ENCODE results near the gene UCN3. TPM values are rescaled to one million over a fixed set of nuclear protein-coding genes. Genes with fewer than 3 reads are reported as not detected.

UCN3 gene
- total RNA-seq = not detected

DNA sequence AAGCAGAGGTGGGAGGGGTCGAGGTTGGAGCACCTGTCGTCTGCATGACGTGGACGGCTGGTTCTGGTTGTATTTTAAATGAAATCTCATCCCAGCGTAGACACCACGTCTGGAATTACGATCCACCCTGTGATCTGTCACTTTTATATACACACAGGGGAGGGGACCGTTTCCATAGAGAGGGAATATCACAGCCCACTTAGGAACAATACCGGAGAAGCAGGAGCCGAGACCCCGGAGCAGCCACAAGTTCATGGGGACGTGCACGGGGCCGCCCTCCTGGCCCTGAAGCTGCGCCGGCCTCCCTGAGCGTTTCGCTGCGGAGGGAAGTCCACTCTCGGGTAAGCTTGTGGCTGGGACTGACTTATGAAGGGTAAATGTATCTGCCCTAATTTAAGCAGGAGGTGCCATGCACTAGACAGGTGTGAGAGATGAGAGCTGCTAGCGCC, at the start of gene UCN3:
UCN3 (plus strand) TSS at position 77 of the 449 bp plus-strand sequence. CDS start 8,755 bp downstream, outside the sequence.
- H3K4me3 Mint-ChIP-seq = no peak within 1 kb of the TSS
- ChIA-PET POLR2A (no interaction called here), CTCF (no interaction called here)
- H3K4me1 Mint-ChIP-seq = no peaks in the 10 kb centered on the region
- no peaks in the 10 kb centered on the region for H3K9me3 Mint-ChIP-seq
- peaks cover 35% of the 10 kb centered on the region for H3K27me3 Mint-ChIP-seq
- no peak for DNase-seq
- H3K27ac Mint-ChIP-seq = no peak within 1 kb of the TSS
- H3K36me3 Mint-ChIP-seq (ENCODE audit: low read depth) = no peaks in the 10 kb centered on the region

GRCh38 chr10:5317547-5318107, 47.1 kb upstream of the UCN3 start:
- peaks cover 47% of the 10 kb centered on the region for H3K4me1 Mint-ChIP-seq
- H3K36me3 Mint-ChIP-seq (ENCODE audit: low read depth) = peaks cover 12% of the 10 kb centered on the region
- no peaks in the 10 kb centered on the region for H3K27me3 Mint-ChIP-seq
- DNase-seq = peak; percentile 52
- ChIA-PET POLR2A (no interaction called here), CTCF (interaction anchor here (0.7 to 1.3 kb wide), 5 partner anchors 8 to 25 kb away, joined by 3 to 8 read pairs (median 4); no protein-coding TSS in a partner anchor)
- H3K9me3 Mint-ChIP-seq = peaks cover 20% of the 10 kb centered on the region
- peak overlapping the region; percentile 86 for H3K27ac Mint-ChIP-seq
- H3K4me3 Mint-ChIP-seq = peak overlapping the region; percentile 17

DNA sequence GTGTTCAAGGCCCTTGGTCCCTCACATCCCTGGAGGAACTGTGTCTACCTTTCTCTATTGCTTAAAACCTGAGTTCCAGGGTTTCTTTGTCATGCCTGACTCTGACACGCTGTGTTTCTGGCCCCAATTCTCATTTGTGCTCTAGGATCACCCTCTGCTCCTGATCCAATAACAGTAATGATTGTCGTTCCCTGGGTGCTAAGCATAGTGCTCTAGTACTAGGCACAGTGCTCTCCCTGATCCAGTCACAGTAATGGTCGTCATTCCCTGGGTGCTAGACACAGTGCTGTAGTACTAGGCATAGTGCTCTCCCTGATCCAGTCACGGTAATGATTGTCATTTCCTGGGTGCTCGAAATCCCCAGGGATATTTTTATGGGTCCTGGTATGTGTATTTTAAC, 46.6 kb upstream of the UCN3 start:
- Mint-ChIP-seq H3K27ac (peak overlapping the region; percentile 86), H3K36me3 (ENCODE audit: low read depth) (peaks cover 11% of the 10 kb centered on the region), H3K4me1 (peaks cover 47% of the 10 kb centered on the region), H3K27me3 (no peaks in the 10 kb centered on the region), H3K9me3 (peaks cover 18% of the 10 kb centered on the region), H3K4me3 (no peak overlapping the region)
- DNase-seq = no peak
- POLR2A ChIA-PET = no interaction called here
- CTCF ChIA-PET = interaction anchor here (0.7 to 1.3 kb wide), 4 partner anchors 8 to 25 kb away, joined by 3 to 5 read pairs (median 4); no protein-coding TSS in a partner anchor

GRCh38 chr10:5319863-5320262, 44.9 kb upstream of the UCN3 start:
- H3K4me1 Mint-ChIP-seq = peaks cover 34% of the 10 kb centered on the region
- peaks cover 6% of the 10 kb centered on the region for H3K36me3 Mint-ChIP-seq (ENCODE audit: low read depth)
- H3K9me3 Mint-ChIP-seq = peaks cover 15% of the 10 kb centered on the region
- no peak for DNase-seq
- H3K4me3 Mint-ChIP-seq = no peak overlapping the region
- H3K27me3 Mint-ChIP-seq = no peaks in the 10 kb centered on the region
- POLR2A ChIA-PET = no interaction called here
- CTCF ChIA-PET = no interaction called here
- no peak overlapping the region for H3K27ac Mint-ChIP-seq

GRCh38 chr10:5321273-5321672, 43.5 kb upstream of the UCN3 start:
- ChIA-PET POLR2A (no interaction called here), CTCF (interaction anchor here (1.1 kb wide), 1 partner anchor 18 kb away, joined by 3 read pairs; no protein-coding TSS in a partner anchor)
- no peak for DNase-seq
- peaks cover 11% of the 10 kb centered on the region for H3K9me3 Mint-ChIP-seq
- H3K4me3 Mint-ChIP-seq = no peak overlapping the region
- no peak overlapping the region for H3K27ac Mint-ChIP-seq
- H3K36me3 Mint-ChIP-seq (ENCODE audit: low read depth) = peaks cover 6% of the 10 kb centered on the region
- H3K27me3 Mint-ChIP-seq = no peaks in the 10 kb centered on the region
- peaks cover 28% of the 10 kb centered on the region for H3K4me1 Mint-ChIP-seq

DNA sequence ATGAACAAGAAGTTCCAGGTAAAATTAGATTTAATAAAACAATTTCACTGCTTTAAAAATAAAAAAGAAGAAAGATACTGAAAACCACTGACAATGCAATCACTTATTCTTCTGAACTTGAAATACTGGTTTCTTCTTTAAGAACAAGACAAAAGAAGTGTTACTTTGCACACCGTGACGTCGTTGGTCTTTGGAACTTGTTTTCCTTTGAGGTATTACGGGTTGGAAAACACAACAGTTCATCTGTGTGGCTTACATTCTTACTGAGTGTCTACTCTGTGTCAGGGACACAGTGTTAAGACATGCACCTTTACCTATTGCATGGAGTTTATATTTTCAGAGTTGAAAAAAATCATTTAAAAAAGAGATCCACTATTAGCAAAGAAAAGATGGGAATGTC, 41.3 kb upstream of the UCN3 start:
- DNase-seq = no peak
- CTCF ChIA-PET = no interaction called here
- H3K4me3 Mint-ChIP-seq = no peak overlapping the region

GRCh38 chr10:5325076-5325475, 39.7 kb upstream of the UCN3 start:
- Mint-ChIP-seq H3K4me1 (peaks cover 6% of the 10 kb centered on the region), H3K27me3 (no peaks in the 10 kb centered on the region), H3K36me3 (ENCODE audit: low read depth) (peaks cover 6% of the 10 kb centered on the region), H3K27ac (no peak overlapping the region), H3K9me3 (peaks cover 12% of the 10 kb centered on the region), H3K4me3 (no peak overlapping the region)
- no peak for DNase-seq
- CTCF ChIA-PET = interaction anchor here (1.0 to 1.5 kb wide), 2 partner anchors 50 to 63 kb away, joined by 3 read pairs; no protein-coding TSS in a partner anchor
- POLR2A ChIA-PET = no interaction called here

More for the DNA sequence above, 41.3 kb upstream of the UCN3 start:
- Mint-ChIP-seq H3K27ac (no peak overlapping the region), H3K9me3 (peaks cover 12% of the 10 kb centered on the region), H3K4me1 (peaks cover 8% of the 10 kb centered on the region), H3K27me3 (no peaks in the 10 kb centered on the region), H3K36me3 (ENCODE audit: low read depth) (peaks cover 6% of the 10 kb centered on the region)
- POLR2A ChIA-PET = no interaction called here

GRCh38 chr10:5334196-5334880, 30.4 kb upstream of the UCN3 start:
- Mint-ChIP-seq H3K36me3 (ENCODE audit: low read depth) (no peaks in the 10 kb centered on the region), H3K4me3 (no peak overlapping the region), H3K4me1 (no peaks in the 10 kb centered on the region), H3K27ac (no peak overlapping the region), H3K27me3 (peaks cover 17% of the 10 kb centered on the region), H3K9me3 (peaks cover 4% of the 10 kb centered on the region)
- no peak for DNase-seq
- ChIA-PET POLR2A (no interaction called here), CTCF (interaction anchor here (1.1 kb wide), 1 partner anchor 519 kb away, joined by 3 read pairs; no protein-coding TSS in a partner anchor)

DNA sequence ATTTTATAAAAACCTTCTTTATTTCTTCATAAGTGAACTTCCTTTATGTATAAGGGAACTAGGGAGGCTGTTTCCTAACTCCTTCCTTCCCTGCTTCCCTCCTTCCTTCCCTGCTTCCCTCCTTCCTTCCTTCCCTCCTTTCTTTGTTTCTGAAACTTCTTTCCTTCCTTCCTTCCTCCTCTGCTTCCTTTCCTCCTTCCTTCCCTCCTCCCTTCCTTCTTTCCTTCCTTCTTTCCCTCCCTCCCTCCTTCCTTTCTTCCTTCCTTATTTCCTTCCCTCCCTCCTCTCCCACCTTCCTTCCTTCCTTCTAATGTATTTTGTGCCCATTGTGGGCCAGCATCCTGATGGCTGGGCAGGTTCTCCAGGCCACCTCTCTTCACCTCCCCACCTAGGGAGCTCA, 26.8 kb upstream of the UCN3 start:
- H3K36me3 Mint-ChIP-seq (ENCODE audit: low read depth) = no peaks in the 10 kb centered on the region
- H3K4me1 Mint-ChIP-seq = no peaks in the 10 kb centered on the region
- peak overlapping the region; percentile 47 for H3K27ac Mint-ChIP-seq
- peaks cover 14% of the 10 kb centered on the region for H3K27me3 Mint-ChIP-seq
- no peak overlapping the region for H3K4me3 Mint-ChIP-seq
- CTCF ChIA-PET = no interaction called here
- no peak for DNase-seq
- POLR2A ChIA-PET = no interaction called here
- H3K9me3 Mint-ChIP-seq = no peaks in the 10 kb centered on the region

GRCh38 chr10:5343092-5343491, 21.7 kb upstream of the UCN3 start:
- Mint-ChIP-seq H3K9me3 (no peaks in the 10 kb centered on the region), H3K36me3 (ENCODE audit: low read depth) (no peaks in the 10 kb centered on the region), H3K27me3 (peaks cover 7% of the 10 kb centered on the region), H3K27ac (no peak overlapping the region), H3K4me3 (no peak overlapping the region), H3K4me1 (no peaks in the 10 kb centered on the region)
- DNase-seq = no peak
- CTCF ChIA-PET = interaction anchor here (1.1 to 1.3 kb wide), 4 partner anchors 17 to 253 kb away, joined by 3 to 5 read pairs (median 4); no protein-coding TSS in a partner anchor
- POLR2A ChIA-PET = no interaction called here

DNA sequence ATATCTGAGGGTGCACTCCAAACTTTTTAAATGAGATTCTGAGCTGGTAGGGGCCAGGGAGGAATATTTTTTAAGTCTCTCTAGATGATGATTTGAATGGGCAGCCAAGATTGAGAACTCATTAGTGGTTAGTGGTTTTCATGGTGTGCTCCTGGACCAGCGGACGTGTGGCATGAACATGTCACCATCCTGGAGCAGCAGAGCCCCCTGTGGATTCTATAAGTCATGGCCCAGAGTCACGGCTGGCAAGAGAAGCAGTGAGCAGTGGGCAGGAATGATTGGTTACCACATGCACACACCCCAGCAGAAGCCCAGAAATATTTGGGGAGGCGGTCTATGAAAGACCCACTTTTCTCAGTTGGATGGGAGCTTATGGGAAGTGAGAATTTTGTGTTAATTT, 21.2 kb upstream of the UCN3 start:
- POLR2A ChIA-PET = no interaction called here
- H3K9me3 Mint-ChIP-seq = no peaks in the 10 kb centered on the region
- no peak for DNase-seq
- peaks cover 5% of the 10 kb centered on the region for H3K27me3 Mint-ChIP-seq
- no peaks in the 10 kb centered on the region for H3K4me1 Mint-ChIP-seq
- no peak overlapping the region for H3K27ac Mint-ChIP-seq
- CTCF ChIA-PET = interaction anchor here (1.1 to 1.3 kb wide), 4 partner anchors 17 to 253 kb away, joined by 3 to 5 read pairs (median 4); no protein-coding TSS in a partner anchor
- no peak overlapping the region for H3K4me3 Mint-ChIP-seq
- H3K36me3 Mint-ChIP-seq (ENCODE audit: low read depth) = no peaks in the 10 kb centered on the region

DNA sequence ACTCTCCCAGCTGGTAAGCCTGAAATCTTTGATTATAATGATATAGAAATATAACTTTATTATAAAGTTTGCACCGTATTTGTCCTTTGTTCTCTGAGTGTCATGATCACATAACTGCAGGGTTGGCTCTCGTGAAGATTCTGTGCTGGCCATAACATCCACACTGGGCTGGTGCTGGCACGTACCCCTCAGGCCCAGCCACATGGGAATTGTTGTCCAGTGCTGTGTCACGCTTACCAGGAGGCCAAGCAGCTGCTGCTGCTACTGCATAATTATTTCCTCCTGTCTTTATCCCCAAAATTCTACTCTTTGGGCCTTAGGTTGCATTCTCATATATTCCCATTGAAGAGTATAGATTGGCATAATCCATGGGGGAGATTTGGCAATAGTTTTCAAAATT, 20.8 kb upstream of the UCN3 start:
- POLR2A ChIA-PET = no interaction called here
- Mint-ChIP-seq H3K4me3 (no peak overlapping the region), H3K27me3 (peaks cover 5% of the 10 kb centered on the region), H3K36me3 (ENCODE audit: low read depth) (no peaks in the 10 kb centered on the region), H3K4me1 (no peaks in the 10 kb centered on the region), H3K9me3 (no peaks in the 10 kb centered on the region), H3K27ac (no peak overlapping the region)
- no peak for DNase-seq
- CTCF ChIA-PET = interaction anchor here (1.1 to 1.3 kb wide), 3 partner anchors 17 to 254 kb away, joined by 3 to 5 read pairs (median 3); no protein-coding TSS in a partner anchor

DNA sequence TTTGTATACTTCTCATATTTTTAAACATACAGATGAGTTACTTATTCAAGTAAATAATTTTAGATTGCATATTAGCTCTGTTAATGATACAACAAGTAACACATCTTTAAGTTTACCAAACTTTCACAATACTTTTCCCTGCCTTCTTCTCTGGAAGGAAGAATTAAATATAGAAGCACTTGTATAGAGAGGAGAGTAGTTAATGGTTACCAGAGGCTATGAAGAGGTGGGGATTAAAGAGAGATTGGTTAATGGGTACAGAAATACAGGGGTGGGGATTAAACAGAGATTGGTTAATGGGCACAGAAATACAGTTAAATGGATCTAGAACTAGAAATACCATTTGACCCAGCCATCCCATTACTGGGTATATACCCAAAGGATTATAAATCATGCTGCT, 20.0 kb upstream of the UCN3 start:
- Mint-ChIP-seq H3K36me3 (ENCODE audit: low read depth) (no peaks in the 10 kb centered on the region), H3K27ac (no peak overlapping the region), H3K27me3 (peaks cover 5% of the 10 kb centered on the region), H3K4me3 (no peak overlapping the region), H3K4me1 (no peaks in the 10 kb centered on the region), H3K9me3 (no peaks in the 10 kb centered on the region)
- ChIA-PET CTCF (no interaction called here), POLR2A (no interaction called here)
- no peak for DNase-seq
